ENCODE data around the gene LRFN2. TPM values are rescaled to one million over a fixed set of nuclear protein-coding genes. Genes with fewer than 3 reads are reported as not detected.

Gene LRFN2
- not detected in 3 replicates for total RNA-seq

DNA sequence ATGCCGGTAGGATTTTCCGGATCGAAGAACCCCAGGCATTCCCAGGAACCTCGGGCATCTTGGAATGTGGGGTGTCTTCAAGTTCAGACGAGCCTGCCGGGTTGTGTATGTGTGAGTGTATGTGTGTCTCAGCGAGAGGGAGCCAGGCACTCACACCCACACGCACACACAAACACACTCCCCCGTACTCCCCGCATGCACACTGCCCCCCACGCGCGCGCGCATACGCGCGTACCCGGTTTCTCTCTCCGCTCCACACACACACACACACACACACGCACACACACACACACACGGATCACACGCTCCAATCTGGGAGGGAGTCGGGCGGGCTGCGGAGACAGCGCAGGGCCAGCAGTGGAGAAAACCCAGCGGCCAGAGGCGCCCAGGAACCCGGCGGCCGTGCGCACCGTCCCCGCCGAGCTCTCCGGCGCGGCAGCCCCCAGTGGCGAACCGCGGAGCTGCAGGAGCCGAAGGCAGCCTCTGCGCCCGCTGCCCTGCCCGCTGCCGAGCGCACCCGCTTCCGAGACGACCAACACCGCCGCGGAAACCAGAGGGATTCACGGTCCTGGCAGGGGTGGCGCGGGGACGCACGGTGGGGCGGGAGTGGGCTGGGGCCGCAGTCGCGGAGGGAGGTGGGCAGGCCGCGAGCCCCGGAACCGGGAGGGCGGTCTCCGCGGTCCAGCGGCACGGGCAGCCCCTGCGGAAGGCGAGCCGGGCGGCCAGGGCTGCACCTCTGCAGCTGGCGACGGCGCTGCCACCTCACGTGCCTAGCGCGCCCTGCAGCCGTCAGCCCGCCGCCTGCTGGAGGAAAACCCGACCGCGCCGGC lies at the start of gene LRFN2:
TSS of gene LRFN2 (minus strand) at position 125 of the 830 bp plus-strand sequence.
- Mint-ChIP-seq H3K27ac (peak within 1 kb of the TSS; percentile 59), H3K27me3 (ENCODE audit: low read depth) (peaks cover 92% of the 10 kb centered on the region), H3K9me3 (no peaks in the 10 kb centered on the region), H3K4me1 (peaks cover 19% of the 10 kb centered on the region), H3K36me3 (no peaks in the 10 kb centered on the region), H3K4me3 (peak within 1 kb of the TSS; percentile 74)
- peak; percentile 71 to 93 for DNase-seq (ENCODE audit: low spot score in 2 of 2, unreplicated experiment in 2 of 2)
- TF ChIP-seq, protein P1, sequence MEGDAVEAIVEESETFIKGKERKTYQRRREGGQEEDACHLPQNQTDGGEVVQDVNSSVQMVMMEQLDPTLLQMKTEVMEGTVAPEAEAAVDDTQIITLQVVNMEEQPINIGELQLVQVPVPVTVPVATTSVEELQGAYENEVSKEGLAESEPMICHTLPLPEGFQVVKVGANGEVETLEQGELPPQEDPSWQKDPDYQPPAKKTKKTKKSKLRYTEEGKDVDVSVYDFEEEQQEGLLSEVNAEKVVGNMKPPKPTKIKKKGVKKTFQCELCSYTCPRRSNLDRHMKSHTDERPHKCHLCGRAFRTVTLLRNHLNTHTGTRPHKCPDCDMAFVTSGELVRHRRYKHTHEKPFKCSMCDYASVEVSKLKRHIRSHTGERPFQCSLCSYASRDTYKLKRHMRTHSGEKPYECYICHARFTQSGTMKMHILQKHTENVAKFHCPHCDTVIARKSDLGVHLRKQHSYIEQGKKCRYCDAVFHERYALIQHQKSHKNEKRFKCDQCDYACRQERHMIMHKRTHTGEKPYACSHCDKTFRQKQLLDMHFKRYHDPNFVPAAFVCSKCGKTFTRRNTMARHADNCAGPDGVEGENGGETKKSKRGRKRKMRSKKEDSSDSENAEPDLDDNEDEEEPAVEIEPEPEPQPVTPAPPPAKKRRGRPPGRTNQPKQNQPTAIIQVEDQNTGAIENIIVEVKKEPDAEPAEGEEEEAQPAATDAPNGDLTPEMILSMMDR (IDR thresholded peaks at IDR 0.05; ENCODE audit: unreplicated experiment) = peak; percentile 83

DNA sequence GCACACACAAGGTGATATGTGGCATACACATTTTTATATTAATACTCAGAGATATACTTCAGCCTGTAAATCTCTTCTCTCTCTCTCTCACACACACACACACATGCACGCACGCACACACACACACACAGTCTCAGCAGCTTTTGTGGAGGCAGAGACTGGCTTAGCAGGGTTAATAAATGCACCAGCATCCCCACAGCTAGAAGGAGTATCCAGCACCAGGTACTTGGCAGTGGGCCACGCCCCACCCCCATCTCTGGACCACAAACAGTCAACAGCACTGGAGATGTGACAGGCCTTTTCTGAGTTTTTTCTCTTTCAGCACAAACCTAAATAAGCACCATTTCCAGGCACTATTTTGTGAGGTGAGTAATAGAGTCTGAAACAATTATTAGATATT lies 47.3 kb upstream of the LRFN2 start:
- Mint-ChIP-seq H3K27ac (no peak overlapping the region), H3K36me3 (no peaks in the 10 kb centered on the region), H3K27me3 (ENCODE audit: low read depth) (peaks cover 18% of the 10 kb centered on the region), H3K4me1 (no peaks in the 10 kb centered on the region), H3K9me3 (no peaks in the 10 kb centered on the region), H3K4me3 (no peak overlapping the region)
- TF ChIP-seq, protein P1 (IDR thresholded peaks at IDR 0.05; ENCODE audit: unreplicated experiment) = no peak
- DNase-seq (ENCODE audit: low spot score in 2 of 2, unreplicated experiment in 2 of 2) = no peak

DNA sequence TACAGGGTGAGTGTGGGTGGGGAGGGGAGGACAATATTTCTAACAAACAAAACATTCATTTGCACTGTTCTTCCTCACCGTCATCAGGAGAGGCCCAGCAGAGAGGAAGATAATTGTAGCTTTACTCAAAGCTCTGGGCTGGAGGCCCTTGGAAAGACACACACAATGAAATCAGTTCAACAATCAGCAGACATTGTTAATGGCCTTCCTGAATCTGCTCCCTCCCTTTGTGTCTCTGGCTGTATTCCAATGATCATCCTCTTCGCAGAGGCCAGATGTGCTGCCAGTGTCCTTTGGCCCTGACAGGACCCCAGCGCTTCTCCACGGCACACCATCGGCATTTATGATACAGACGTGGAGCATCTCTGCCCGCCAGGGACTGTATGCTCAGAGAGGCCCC lies 44.6 kb upstream of the LRFN2 start:
- H3K27me3 Mint-ChIP-seq (ENCODE audit: low read depth) = peaks cover 19% of the 10 kb centered on the region
- no peak for DNase-seq (ENCODE audit: low spot score in 2 of 2, unreplicated experiment in 2 of 2)
- H3K36me3 Mint-ChIP-seq = no peaks in the 10 kb centered on the region
- H3K27ac Mint-ChIP-seq = no peak overlapping the region
- no peaks in the 10 kb centered on the region for H3K4me1 Mint-ChIP-seq
- no peak overlapping the region for H3K4me3 Mint-ChIP-seq
- TF ChIP-seq, protein P1 (IDR thresholded peaks at IDR 0.05; ENCODE audit: unreplicated experiment) = no peak
- H3K9me3 Mint-ChIP-seq = peaks cover under 1% of the 10 kb centered on the region

DNA sequence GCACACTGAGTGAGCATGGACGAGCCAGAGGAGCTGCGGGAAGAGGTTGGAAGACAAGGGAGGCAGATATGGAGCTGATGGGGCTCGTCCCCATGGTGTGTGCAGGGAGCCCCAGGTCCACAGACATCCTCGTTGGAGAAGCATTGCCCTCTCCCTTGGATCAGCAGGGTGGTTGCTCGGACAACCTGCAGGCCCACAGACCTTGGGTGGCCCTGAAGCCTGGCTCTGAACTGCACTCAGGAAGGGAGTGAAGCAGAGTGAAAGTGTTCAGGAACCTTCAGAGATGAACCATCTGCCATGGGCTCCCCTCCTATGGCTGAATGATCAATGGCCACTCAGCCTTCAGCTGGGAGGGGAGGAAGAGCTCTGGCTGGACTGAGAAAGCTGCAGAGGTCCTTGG lies 43.3 kb upstream of the LRFN2 start:
- peaks cover 5% of the 10 kb centered on the region for H3K9me3 Mint-ChIP-seq
- H3K36me3 Mint-ChIP-seq = peaks cover 2% of the 10 kb centered on the region
- DNase-seq (ENCODE audit: low spot score in 2 of 2, unreplicated experiment in 2 of 2) = no peak
- H3K27me3 Mint-ChIP-seq (ENCODE audit: low read depth) = peaks cover 19% of the 10 kb centered on the region
- H3K27ac Mint-ChIP-seq = no peak overlapping the region
- H3K4me1 Mint-ChIP-seq = no peaks in the 10 kb centered on the region
- H3K4me3 Mint-ChIP-seq = no peak overlapping the region
- TF ChIP-seq, protein P1 (IDR thresholded peaks at IDR 0.05; ENCODE audit: unreplicated experiment) = no peak

DNA sequence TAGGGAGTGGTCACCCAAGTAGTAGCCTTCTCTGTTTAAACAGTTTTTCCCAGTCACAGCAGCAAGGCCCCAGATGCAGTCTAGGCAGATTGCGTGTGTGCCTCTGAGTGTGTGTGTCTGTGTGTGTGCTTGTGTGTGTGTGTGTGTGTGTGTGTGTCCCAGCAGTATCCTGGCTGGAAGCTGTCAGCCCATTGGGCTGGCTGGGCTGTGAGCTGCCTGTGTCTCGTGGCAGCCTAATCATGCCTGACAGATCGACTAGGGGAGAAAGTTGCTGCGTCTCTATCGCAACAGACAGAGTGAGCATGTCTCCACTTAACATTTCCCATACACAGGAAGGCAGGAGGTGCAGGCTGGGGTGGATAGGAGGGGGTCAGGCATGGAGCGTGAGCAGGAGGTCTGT lies 42.9 kb upstream of the LRFN2 start:
- no peaks in the 10 kb centered on the region for H3K4me1 Mint-ChIP-seq
- peaks cover 5% of the 10 kb centered on the region for H3K9me3 Mint-ChIP-seq
- H3K27ac Mint-ChIP-seq = peak overlapping the region; percentile 0

More for the DNA sequence above, 42.9 kb upstream of the LRFN2 start:
- DNase-seq (ENCODE audit: low spot score in 2 of 2, unreplicated experiment in 2 of 2) = no peak
- Mint-ChIP-seq H3K4me3 (no peak overlapping the region), H3K27me3 (ENCODE audit: low read depth) (peaks cover 23% of the 10 kb centered on the region), H3K36me3 (peaks cover 2% of the 10 kb centered on the region)
- TF ChIP-seq, protein P1 (IDR thresholded peaks at IDR 0.05; ENCODE audit: unreplicated experiment) = no peak

All from mesothelial cell of epicardium (in vitro differentiated cells).